Choroid plexus epithelial cell (primary cell): ENCODE results near the gene SPATA46.
A peak's percentile ranks its signal among the peaks of the same experiment; 100 is the strongest.

Experiments
- DNase-seq: peaks from one replicate; pipeline ENCODE4 v3.0.0-alpha.2; 2010; ENCODE audit warnings: low read depth
- H3K4me3 ChIP-seq: 2 replicates; pipeline ENCODE4 v1.5.1; 2011; ENCODE audit warnings: low read depth, mild to moderate bottlenecking, control low read depth, low read length, moderate library complexity
- TF ChIP-seq, protein P1 (sequence below): conservative IDR thresholded peaks from 2 replicates; pipeline ENCODE4 v1.5.1; 2011; ENCODE audit warnings: low read depth, mild to moderate bottlenecking, control low read depth, inconsistent platforms, low read length, moderate library complexity

Gene SPATA46

GRCh38 chr1:162416909-162417308 lies 40.3 kb upstream of the SPATA46 start:
- TF ChIP-seq, protein P1, sequence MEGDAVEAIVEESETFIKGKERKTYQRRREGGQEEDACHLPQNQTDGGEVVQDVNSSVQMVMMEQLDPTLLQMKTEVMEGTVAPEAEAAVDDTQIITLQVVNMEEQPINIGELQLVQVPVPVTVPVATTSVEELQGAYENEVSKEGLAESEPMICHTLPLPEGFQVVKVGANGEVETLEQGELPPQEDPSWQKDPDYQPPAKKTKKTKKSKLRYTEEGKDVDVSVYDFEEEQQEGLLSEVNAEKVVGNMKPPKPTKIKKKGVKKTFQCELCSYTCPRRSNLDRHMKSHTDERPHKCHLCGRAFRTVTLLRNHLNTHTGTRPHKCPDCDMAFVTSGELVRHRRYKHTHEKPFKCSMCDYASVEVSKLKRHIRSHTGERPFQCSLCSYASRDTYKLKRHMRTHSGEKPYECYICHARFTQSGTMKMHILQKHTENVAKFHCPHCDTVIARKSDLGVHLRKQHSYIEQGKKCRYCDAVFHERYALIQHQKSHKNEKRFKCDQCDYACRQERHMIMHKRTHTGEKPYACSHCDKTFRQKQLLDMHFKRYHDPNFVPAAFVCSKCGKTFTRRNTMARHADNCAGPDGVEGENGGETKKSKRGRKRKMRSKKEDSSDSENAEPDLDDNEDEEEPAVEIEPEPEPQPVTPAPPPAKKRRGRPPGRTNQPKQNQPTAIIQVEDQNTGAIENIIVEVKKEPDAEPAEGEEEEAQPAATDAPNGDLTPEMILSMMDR: no peak
- no peak overlapping the region for H3K4me3 ChIP-seq
- DNase-seq: no peak

GRCh38 chr1:162416215-162416614 lies 39.6 kb upstream of the SPATA46 start:
- H3K4me3 ChIP-seq: no peak overlapping the region
- no peak for DNase-seq
- TF ChIP-seq, protein P1: no peak

- DNase-seq: peak; percentile 83
- TF ChIP-seq, protein P1: no peak
- H3K4me3 ChIP-seq: no peak within 1 kb of the TSS
Observed at GRCh38 chr1:162412002-162412401, 35.3 kb upstream of the SPATA46 start, which contains the start of gene SH2D1B. SH2D1B (minus strand) TSS chr1:162412136; CDS start chr1:162412016, 120 bp downstream.

DNA sequence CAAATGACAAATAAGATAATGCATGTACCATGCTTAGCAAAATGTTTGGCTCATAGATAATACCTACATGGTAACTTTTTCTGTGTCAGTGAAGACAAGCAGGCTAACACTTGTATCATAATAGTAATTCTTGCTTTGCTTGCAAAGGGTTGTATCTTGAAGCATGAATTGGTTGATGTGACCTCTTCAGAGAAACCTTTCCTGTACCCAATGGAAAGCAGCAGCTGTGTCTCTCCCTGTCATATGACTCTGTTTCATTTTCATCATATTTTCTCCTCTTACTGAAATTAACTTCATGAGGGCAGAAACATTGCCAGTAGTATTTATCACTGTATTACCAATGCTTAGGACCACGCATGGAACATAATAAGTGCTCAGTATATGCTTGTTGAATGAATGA lies 30.9 kb upstream of the SPATA46 start:
- TF ChIP-seq, protein P1: no peak
- no peak for DNase-seq
- no peak overlapping the region for H3K4me3 ChIP-seq

GRCh38 chr1:162406811-162407210 lies 30.2 kb upstream of the SPATA46 start:
- DNase-seq: peak; percentile 73
- TF ChIP-seq, protein P1: no peak
- H3K4me3 ChIP-seq: no peak overlapping the region

GRCh38 chr1:162405800-162406199 lies 29.1 kb upstream of the SPATA46 start:
- H3K4me3 ChIP-seq: no peak overlapping the region
- peak; percentile 69 for DNase-seq
- TF ChIP-seq, protein P1: no peak

DNA sequence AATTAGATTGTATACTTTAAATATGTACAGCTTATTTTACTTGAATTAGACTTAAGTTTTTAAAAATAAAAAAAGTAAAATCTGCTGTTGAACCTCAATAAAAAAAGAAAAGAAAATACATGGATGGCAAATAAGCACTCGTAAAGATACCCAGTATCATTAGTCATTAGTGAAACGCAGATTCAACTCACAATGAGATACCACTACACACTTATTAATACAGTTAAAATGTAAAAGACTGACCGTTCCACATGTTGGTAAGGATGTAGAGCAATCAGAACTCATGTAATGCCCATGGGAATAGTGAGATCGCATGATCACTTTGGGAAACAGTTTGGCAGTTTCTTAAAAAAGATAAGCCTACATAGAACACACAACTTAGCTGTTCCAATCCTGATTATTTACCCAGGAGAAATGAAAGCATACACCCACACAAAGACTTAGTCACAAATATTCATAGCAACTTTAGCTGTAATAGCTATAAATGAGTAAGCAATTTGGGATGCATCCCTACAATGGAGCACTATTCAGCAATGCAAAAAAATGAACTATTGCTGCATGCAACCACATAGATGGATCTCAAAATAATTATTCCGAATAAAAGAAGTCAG lies 28.0 kb upstream of the SPATA46 start:
- no peak overlapping the region for H3K4me3 ChIP-seq
- peak; percentile 75 for DNase-seq
- TF ChIP-seq, protein P1: no peak
